ENCODE data around the gene DEPDC1B.

DNA sequence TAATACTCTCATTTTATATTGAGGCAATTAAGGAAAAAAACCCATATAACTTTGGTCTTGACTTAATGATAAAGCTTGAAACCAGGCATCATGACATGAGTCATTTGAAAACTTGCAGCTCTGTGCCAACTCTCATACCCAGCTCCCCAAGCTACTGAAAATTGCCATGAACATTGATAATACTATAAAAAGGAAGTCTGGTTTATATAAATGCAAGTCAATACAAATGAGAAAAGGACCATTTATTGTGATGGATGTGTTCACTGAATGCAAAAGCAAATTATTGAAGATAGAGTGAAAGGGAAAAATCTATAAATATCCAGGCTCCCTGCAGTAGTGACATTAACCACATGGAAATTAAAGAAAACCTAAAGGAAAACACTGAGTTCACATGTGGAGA lies 116.3 kb downstream of the DEPDC1B start:
- TF ChIP-seq CTCF (IDR thresholded peaks at IDR 0.05) (no peak), POLR2A (IDR thresholded peaks at IDR 0.05) (no peak), POLR2AphosphoS5 (IDR thresholded peaks at IDR 0.05; ENCODE audit: insufficient read depth in 1 of 2, low read depth in 1 of 2) (no peak)
